COLO668 (cell line): Measurements from ENCODE around the gene NLGN2.
"Not testable (repeated sequence)": the region's sequence is repeated elsewhere in the genome, so short reads cannot be mapped to it uniquely, and the experiment has no call there.

Experiments
- DNase-seq: peaks from one replicate; lab custom pipeline; 2025; ENCODE audit not compliant: unreplicated experiment; lab: John Stamatoyannopoulos, UW

NLGN2 gene

DNA sequence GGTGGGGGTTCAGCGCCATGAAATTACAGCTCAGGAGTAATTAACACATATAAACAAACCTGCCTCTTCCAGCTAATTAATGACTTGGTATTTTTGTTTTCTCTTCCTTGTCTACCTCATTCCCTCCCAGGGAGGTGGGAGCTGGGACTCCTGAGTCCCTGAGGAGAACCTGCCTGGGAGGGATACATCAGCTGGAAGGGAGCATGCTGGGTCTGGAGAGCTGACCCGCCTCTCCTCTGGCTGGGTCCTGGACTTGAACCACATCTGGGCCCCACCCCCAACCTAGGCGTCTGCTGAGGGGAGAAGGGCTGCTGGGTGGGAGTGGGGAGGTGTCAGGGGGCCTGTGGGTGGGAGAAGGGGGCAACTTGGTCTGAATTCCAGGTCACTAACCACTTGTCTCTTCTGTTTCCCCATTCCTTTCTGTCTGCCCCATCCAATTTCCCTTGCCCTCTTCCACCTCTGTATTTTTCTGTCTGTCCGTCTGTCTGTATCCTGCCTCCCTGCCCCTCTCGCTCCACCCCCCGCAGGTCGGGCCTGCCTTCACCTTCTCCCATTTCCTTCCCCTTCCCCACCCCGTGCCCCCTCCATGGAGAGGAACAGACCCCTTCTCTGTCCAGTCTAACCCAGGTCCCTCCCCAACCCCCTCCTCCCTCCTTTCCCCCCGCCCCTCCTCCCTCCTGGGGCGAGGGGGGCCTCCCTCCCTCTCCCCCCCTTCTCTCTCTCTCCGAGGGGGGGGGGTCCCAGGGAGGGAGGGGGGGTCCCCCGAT is at the start of gene NLGN2:
NLGN2 (plus strand) TSS at position 361 of the 767 bp plus-strand sequence. CDS start 411 bp downstream, outside the sequence.
- no peak for DNase-seq

GRCh38 chr17:7361906-7362305 is 45.7 kb upstream of the NLGN2 start:
- DNase-seq: no peak

DNA sequence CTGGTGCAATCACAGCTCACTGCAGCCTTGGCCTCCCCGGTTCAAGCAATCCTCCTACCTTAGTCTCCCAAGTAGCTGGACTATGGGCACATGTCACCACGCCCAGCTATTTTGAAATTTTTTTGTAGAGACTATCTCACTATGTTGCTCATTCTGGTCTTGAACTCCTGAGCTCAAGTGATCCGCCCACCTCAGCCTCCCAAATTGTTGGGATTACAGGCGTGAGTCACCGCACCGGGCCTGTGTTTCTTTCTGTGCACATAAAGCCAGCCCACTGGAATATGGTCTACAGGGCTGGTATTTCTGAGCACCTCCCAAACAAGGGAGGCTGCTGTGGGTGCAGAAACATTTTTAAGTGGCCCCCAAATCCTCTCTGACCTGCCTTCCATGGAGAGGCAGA is 44.3 kb upstream of the NLGN2 start:
- no peak for DNase-seq

DNA sequence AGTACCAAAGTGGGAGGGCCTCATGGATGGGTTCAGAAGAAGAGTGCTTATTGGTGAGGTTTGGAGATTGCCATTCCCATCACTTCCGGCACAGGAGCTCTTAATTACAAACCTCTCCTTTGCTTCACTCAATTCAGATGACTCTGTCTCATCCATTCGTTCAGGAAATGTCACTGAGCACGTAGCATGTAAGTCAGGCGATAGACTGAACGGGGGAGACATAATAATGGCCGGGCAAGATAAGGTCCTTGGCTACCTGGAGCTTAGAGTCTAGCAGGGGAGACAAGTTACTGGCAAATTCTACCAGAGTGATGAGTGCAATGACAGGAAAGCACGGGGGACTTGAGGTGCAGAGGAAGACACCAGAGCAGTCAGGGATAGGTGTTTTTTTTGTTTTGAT is 41.7 kb upstream of the NLGN2 start:
- not testable (repeated sequence) for DNase-seq

GRCh38 chr17:7367083-7367482 is 40.6 kb upstream of the NLGN2 start:
- DNase-seq: no peak

DNA sequence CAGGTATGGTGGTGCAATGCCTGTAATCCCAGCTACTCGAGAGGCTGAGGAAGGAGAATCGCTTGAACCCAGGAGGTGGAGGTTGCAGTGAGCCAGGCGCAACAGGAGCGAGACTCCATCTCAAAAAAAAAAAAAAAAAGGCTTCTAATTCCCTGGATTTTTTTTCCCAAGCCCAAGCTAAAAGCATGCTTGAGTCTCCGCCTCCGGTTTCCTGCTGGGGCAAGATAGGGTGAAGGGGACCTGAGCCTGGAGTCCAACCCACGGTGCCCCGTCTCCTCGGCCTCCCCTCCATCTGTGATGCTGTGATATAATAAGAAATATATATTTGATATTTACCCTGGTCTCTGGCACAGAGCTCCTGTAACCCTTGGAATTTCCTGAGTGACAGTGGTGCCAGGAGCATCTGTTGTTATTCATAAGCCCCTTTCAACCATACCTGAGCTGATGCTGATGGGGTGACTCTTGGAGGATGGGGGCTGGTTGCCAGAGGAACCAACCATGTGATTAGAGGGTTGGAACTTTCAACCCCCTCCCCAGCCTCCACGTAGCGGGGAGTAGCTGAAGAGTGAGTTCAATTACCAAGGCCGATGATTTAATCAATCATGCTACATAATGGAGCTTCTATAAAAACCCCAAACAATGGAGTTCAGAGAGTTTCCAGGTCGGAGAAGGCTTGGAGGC is 39.6 kb upstream of the NLGN2 start:
- DNase-seq: no peak

DNA sequence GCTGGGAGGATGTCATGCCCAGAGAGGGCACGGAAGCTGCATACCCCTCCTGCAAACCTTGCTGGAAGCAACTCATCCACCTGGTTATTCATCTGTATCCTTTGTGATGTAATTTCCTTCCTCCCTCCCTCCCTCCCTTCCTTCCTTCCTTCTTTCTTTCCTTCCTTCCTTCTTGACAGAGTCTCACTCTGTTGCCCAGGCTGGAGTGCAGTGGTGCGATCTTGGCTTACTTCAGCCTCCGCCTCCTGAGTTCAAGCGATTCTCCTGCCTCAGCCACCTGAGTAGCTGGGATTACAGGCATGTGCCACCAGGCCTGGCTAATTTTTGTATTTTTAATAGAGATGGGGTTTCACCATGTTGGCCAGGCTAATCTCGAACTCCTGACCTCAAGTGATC is 39.0 kb upstream of the NLGN2 start:
- not testable (repeated sequence) for DNase-seq

GRCh38 chr17:7369825-7370224 is 37.8 kb upstream of the NLGN2 start:
- DNase-seq: no peak

DNA sequence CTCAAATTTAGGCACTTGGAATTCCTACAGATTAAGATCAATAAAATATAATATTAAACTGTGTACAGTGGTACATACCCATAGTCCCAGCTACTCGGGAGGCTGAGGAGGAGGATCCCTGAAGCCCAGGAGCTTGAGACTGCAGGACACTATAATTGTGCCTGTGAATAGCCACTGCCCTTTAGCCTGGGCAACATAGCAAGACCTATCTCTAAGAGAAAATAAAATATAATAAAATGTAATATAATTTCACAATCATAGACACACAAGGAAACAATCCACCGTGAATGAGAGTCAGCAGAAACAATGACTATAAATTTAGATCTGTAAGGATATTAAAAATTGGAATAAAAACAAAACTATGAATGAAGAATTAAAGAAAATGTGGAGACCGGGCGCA is 36.8 kb upstream of the NLGN2 start:
- no peak for DNase-seq

- no peak for DNase-seq
These were observed 33.3 kb upstream of the NLGN2 start for GRCh38 chr17:7374353-7374752.

DNA sequence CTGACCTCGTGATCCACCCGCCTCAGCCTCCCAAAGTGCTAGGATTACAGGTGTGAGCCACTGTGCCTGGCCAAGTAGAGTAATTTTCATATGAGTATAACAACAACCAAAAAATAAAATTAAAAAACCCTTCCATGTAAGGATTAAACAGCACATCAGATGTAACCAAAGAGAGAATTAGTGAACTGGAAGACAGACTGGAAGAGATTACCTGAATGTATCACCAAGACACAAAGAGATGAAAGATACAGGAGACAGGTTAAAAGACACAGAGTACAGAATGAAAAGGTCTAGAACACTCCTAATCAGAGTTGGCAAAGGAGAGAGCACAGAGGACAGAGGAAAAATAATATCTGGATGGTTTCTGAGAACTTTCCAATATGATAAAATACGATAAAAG is 28.5 kb upstream of the NLGN2 start:
- no peak for DNase-seq

GRCh38 chr17:7380321-7380720 is 27.3 kb upstream of the NLGN2 start:
- no peak for DNase-seq

GRCh38 chr17:7380855-7381683 is 26.6 kb upstream of the NLGN2 start, which contains the start of gene TNK1:
TSS of gene TNK1 (plus strand) at chr17:7381089. CDS start at chr17:7382927, 1,838 bp downstream.
- DNase-seq: no peak

- no peak for DNase-seq
These were observed 24.7 kb upstream of the NLGN2 start for GRCh38 chr17:7382901-7383300.

- DNase-seq: no peak
These were observed 24.3 kb upstream of the NLGN2 start for GRCh38 chr17:7383371-7383741.

DNA sequence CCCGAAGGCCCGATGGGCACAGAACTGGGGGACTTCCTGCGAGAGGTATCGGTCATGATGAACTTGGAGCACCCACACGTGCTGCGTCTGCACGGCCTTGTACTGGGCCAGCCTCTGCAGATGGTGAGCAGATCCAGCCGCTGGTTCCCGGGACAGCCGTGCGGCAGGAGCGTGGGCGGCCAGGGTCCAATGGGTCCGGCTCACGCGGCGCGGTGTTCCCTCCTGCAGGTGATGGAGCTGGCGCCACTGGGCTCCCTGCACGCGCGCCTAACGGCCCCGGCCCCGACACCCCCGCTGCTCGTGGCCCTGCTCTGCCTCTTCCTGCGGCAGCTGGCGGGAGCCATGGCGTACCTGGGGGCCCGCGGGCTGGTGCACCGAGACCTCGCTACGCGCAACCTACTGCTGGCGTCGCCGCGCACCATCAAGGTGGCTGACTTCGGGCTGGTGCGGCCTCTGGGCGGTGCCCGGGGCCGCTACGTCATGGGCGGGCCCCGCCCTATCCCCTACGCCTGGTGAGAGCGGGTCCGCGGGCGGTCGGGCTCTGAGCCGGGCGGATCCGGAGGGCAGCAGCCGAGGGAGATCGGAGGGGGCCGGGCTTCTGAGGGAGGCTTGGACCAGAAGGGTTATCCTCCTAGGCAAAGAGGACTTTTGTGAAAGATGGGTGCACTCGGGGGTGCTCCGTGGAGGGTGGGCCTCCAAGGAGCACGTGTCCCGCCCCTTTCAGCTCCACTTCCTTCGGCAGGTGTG is 23.7 kb upstream of the NLGN2 start:
- no peak for DNase-seq

GRCh38 chr17:7384489-7385081 is 23.1 kb upstream of the NLGN2 start:
- no peak for DNase-seq

DNA sequence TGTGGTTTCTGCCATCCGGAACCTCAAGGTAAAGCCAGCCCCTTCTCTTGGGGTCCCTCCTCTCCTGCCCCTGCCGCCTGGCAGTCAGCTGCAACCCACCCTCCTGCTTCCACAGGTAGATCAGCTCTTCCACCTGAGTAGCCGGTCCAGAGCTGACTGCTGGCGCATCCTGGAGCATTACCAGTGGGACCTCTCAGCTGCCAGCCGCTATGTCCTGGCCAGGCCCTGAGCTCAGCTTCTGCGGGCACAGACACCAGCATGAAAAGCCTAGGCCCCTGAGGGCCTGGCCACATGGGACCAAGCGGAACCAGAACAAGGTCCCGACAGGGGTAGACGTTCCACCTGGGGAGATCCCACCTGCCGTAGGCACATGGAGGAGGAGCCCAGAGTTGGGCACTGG is 18.8 kb upstream of the NLGN2 start:
- no peak for DNase-seq

DNA sequence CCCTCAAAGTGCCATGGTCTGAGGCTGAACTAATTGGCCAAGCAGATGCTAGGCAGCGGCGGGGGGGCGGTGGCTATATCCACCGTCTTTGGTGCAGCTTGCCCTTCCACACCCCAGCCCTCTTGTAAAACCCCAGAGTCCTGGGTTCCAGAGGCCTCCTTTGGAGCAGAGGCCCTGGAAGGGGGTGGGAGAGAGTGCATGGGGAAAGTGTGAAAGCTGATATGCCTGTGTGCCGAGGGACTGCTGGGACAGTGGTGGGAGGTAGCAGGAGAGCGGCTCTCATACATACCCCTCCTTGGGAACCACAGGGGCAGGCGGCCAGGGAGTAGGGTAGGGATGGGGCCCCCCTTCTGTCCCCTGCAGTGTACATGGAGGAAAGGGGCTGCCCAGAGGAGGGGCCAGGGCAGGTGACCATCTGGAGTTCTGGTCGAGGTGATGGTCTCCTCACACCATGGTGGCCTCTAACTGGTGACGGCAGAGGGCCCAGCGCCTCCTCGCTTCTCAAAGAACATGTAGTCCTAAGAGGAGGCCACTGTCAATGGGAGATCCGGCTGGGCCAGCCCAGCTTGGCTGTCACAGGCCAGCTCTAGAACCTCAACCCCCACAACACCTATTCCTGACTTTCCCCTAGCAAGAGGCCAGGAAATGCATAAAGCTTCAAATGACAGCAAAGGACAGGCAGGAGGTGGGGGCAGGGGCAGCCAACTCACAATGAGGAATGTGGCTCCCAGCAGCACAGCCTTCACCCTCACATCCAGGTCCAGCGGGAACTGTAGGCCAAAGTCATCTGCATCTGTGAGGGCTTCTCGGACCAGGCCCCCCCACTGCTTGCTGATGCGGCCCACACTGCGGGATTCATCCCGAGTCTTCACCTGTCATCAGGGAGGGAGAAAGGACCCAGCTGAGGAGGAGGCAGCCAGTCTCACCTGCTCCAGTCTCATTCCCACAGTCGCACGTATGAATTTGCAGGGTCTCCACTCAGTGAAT is 17.4 kb upstream of the NLGN2 start:
- no peak for DNase-seq
